HUES48 (cell line): ENCODE measurements around the gene ELOVL6.
"Not testable (repeated sequence)": the region's sequence is repeated elsewhere in the genome, so short reads cannot be mapped to it uniquely, and the experiment has no call there.

Source experiments
- H3K27ac ChIP-seq: one replicate; pipeline ENCODE4 v1.7.0; 2013; ENCODE audit warnings: low read depth, low read length, inconsistent platforms
- H3K27me3 ChIP-seq: 2 replicates; pipeline ENCODE4 v1.6.1; 2013; ENCODE audit warnings: mild to moderate bottlenecking, low read length; ENCODE audit not compliant: control insufficient read depth, insufficient read depth
- H3K36me3 ChIP-seq: 2 replicates; pipeline ENCODE4 v1.6.1; 2013; ENCODE audit warnings: low read length; ENCODE audit not compliant: control insufficient read depth, insufficient read depth
- H3K4me1 ChIP-seq: 2 replicates; pipeline ENCODE4 v1.6.1; 2013; ENCODE audit warnings: mild to moderate bottlenecking, low read length; ENCODE audit not compliant: control insufficient read depth, insufficient read depth
- H3K4me3 ChIP-seq: 2 replicates; pipeline ENCODE4 v1.5.1; 2013; ENCODE audit warnings: mild to moderate bottlenecking, low read depth, low read length
- H3K9ac ChIP-seq: 2 replicates; pipeline ENCODE4 v1.6.1; 2013; ENCODE audit warnings: mild to moderate bottlenecking, low read depth, low read length, moderate library complexity
- H3K9me3 ChIP-seq: 2 replicates; pipeline ENCODE4 v1.6.1; 2013; ENCODE audit warnings: low read length; ENCODE audit not compliant: control insufficient read depth, insufficient read depth

Gene ELOVL6, protein sequence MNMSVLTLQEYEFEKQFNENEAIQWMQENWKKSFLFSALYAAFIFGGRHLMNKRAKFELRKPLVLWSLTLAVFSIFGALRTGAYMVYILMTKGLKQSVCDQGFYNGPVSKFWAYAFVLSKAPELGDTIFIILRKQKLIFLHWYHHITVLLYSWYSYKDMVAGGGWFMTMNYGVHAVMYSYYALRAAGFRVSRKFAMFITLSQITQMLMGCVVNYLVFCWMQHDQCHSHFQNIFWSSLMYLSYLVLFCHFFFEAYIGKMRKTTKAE

DNA sequence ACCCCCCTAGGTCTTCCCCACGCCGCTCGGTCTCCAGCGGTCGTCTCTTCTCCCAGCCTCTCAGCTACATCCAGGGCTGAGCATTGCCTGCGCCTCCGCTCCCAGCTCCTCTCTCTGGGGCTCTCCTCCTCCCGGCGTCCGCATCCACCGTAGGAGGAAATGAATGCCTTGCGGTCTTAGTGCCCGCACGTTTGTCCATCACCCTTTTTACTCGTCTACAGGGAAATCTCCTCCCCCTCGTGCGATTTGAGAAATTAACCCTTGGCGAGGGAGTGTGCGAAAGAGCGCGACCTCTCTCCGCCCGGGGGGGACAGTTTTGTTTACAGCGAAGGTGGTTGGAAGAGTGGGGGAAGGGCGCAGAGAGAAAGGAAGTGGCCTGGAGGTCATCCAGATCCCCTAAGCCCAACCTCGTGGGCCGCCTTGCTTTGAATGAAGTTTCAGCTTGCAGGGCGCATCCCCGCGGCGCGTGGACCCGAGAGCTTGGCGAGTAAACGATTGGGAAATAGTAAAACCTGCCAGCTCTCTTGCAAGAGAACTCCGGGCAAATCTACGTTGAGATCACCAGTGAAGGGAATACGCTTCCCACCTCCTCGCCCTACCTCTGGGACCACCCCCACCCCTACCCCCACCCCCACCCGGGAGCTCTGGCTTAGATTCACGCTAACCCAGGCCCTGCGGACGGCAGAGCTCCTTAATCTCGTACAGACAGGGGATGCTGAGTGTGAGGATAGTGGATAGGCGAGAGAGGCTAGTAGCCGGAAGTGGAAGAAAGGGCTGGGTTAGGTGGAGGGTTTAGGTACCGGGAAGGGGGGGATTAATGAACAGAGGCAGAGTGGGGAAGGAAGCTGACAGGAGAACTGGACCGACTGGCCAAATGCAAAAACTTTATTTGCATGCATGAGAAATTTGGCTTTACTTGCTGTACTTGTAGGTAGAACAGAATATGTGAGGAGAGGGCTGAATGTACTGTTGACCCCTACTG is at the start of gene ELOVL6:
TSS of gene ELOVL6 (minus strand) at position 181 of the 982 bp plus-strand sequence. CDS start 280 bp downstream, outside the sequence.
- Histone ChIP-seq H3K9ac (peak within 1 kb of the TSS; percentile 84), H3K36me3 (no peaks in the 10 kb centered on the region), H3K4me3 (peak within 1 kb of the TSS; percentile 85), H3K9me3 (no peaks in the 10 kb centered on the region), H3K27me3 (no peaks in the 10 kb centered on the region), H3K4me1 (peaks cover 22% of the 10 kb centered on the region), H3K27ac (peak within 1 kb of the TSS; percentile 94)

DNA sequence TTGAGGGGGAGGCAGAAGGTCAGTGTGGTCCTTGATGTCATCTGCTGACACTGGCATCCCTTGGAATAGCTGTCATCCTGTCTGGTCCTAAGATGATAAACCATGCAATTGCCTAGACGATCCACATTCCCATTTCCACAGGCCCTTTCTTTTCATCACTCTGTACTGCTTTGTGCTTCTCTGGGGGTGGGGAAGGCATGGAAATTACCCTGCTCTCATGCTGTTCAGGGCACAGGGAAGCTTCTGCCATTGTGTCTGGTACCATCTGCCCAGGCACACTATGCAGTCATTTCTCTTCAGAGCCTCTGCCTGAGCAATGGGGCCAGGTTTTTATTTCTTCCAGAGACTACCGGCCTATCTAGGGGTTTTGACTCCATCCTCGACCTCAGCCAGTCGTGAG is 49.7 kb upstream of the ELOVL6 start:
- no peak overlapping the region for H3K27ac ChIP-seq
- no peak overlapping the region for H3K9ac ChIP-seq
- no peaks in the 10 kb centered on the region for H3K9me3 ChIP-seq
- peaks cover 7% of the 10 kb centered on the region; the same call in 1 of the 2 replicates for H3K4me1 ChIP-seq
- no peaks in the 10 kb centered on the region for H3K36me3 ChIP-seq
- H3K4me3 ChIP-seq, result no peak overlapping the region
- no peaks in the 10 kb centered on the region for H3K27me3 ChIP-seq

DNA sequence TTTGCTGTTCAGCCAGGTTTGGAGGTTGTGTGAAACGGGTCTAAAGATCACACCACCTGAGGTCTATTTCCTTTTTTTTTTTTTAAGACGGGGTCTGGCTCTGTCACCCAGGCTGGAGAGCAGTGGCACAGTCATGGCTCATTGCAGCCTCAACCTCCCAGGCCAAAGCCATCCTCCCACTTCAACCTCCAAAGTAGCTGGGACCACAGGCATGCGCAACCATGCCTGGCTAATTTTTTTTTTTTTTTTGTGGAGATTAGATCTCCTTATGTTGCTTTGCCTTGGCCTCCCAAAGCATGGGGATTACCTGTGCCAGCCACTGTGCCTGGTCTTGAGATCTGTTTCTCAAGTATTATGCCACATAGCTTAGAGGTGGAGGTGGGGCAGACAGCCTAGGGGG is 49.2 kb upstream of the ELOVL6 start:
- Histone ChIP-seq H3K9ac (no peak overlapping the region), H3K9me3 (no peaks in the 10 kb centered on the region), H3K27me3 (no peaks in the 10 kb centered on the region), H3K27ac (no peak overlapping the region), H3K4me3 (no peak overlapping the region), H3K36me3 (no peaks in the 10 kb centered on the region), H3K4me1 (peaks cover 7% of the 10 kb centered on the region; the same call in 1 of the 2 replicates)

DNA sequence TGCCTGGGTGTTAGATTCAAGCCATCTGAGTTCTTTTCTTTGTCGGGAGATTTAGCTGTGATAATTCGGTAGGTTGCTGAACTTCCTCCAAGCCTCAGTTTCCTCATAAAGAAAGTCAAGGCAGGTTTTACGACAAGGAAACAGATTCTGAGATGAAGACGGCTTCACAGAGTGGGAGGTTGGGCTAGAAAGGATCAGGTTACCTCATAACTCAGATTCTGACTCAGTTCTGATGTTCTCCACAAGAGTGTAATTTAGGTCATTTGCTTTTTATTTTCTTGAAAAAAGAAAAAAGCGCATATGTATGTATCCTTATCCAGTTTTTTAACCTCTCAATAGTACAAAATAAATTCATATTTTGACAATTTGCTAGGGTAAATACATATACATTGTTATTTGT is 47.2 kb upstream of the ELOVL6 start:
- Histone ChIP-seq H3K27ac (no peak overlapping the region), H3K36me3 (no peaks in the 10 kb centered on the region), H3K27me3 (no peaks in the 10 kb centered on the region), H3K4me3 (no peak overlapping the region), H3K4me1 (peaks cover 7% of the 10 kb centered on the region; the same call in 1 of the 2 replicates), H3K9ac (no peak overlapping the region), H3K9me3 (no peaks in the 10 kb centered on the region)

DNA sequence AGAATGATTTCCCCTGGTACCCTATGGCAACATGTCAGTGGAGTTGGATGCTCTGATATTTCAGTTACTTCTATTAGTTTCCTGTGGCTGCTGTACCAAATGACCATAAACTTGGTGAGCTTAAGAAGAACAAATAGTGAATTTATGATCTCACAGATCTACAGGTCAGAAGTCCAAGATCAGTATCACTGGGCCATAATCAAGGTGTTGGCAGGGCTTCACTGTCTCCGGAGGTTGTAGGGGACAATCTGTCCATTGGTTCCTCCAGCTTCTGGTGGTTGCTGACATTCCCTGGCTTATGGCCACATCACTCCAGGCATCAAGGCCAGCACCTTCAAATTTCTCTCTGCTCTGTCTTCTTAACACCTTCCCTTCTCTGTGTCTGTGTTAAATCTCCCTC is 37.9 kb upstream of the ELOVL6 start:
- Histone ChIP-seq H3K27ac (no peak overlapping the region), H3K9ac (no peak overlapping the region), H3K9me3 (no peaks in the 10 kb centered on the region), H3K4me3 (no peak overlapping the region), H3K36me3 (no peaks in the 10 kb centered on the region), H3K4me1 (no peaks in the 10 kb centered on the region), H3K27me3 (no peaks in the 10 kb centered on the region)

DNA sequence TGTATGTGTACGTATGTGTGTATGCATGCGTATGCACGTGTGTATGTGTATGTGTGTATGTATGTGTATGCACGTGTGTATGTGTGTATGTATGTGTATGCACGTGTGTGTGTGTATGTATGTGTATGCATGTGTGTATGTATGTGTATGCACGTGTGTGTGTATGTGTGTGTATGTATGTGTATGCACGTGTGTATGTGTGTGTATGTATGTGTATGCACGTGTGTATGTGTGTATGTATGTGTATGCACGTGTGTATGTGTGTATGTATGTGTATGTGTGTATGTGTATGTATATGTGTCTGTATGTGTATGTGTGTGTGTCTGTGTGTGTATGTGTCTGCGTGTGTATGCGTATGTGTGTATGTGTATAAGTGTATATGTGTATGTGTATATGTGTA is 35.2 kb upstream of the ELOVL6 start:
- not testable (repeated sequence) for H3K27me3 ChIP-seq, H3K36me3 ChIP-seq, H3K4me3 ChIP-seq, H3K9me3 ChIP-seq, H3K4me1 ChIP-seq, H3K9ac ChIP-seq, H3K27ac ChIP-seq

DNA sequence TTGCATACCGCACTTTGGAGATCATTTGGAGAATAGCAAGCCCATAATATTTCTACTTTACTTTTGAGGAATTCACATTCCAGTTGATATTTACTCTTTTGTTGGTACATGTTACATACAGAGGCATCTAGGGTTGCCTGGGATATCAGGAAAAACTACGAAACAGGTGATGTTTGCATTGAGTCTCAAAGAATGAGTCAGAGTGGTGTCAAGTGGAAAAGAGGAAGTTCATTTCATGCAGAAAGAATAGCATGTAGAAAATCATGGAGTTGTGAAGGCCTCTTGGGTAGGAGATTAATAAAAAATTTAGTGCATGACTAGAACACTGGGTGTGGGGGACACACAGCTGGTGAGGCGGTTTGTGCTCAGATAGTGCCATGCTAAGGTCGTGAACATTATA is 33.5 kb upstream of the ELOVL6 start:
- no peaks in the 10 kb centered on the region for H3K9me3 ChIP-seq
- H3K27ac ChIP-seq, result no peak overlapping the region
- no peaks in the 10 kb centered on the region for H3K4me1 ChIP-seq
- H3K9ac ChIP-seq, result no peak overlapping the region
- H3K4me3 ChIP-seq, result no peak overlapping the region
- H3K36me3 ChIP-seq, result no peaks in the 10 kb centered on the region
- no peaks in the 10 kb centered on the region for H3K27me3 ChIP-seq

DNA sequence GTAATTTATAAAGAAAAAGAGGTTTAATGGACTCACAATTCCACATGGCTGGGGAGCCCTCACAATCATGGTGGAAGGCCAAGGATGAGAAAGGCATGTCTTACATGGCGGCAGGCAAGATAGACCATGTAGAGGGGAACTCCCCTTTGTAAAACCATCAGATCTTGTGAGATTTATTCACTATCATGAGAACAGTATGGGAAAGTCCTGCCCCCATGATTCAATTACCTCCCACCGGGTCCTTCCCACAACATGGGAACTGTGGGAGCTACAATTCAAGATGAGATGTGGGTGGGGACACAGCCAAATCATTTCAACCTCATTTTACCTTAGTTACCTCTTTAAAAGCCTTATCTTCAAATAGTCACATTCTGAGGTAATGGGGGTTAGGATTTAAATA is 30.9 kb upstream of the ELOVL6 start:
- H3K27me3 ChIP-seq, result no peaks in the 10 kb centered on the region
- no peak overlapping the region for H3K27ac ChIP-seq

DNA sequence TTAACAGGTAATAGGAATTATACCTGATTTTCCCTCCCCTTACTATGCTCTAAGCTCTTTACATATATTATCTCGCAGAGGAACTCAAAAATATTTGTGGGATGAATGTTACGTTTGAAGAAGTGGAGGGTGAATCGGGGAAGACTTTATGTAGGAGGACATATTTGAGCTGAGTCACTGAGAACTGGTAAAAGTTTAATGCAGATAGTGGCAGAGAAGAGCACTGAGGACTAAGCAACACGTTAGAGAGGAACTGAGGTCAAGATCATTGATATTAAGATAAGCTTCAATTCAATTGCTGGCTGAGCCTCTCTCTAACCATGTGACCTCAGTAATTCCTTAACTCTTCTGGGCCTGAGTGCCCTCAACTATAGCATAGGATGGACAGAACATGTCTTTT is 26.4 kb upstream of the ELOVL6 start:
- no peak overlapping the region for H3K9ac ChIP-seq
- no peak overlapping the region for H3K4me3 ChIP-seq
- H3K27ac ChIP-seq, result no peak overlapping the region
- H3K9me3 ChIP-seq, result no peaks in the 10 kb centered on the region
- no peaks in the 10 kb centered on the region for H3K27me3 ChIP-seq
- H3K4me1 ChIP-seq, result peaks cover 11% of the 10 kb centered on the region; the same call in 1 of the 2 replicates
- H3K36me3 ChIP-seq, result no peaks in the 10 kb centered on the region

More for the DNA sequence above, 30.9 kb upstream of the ELOVL6 start:
- H3K9ac ChIP-seq, result no peak overlapping the region
- H3K4me3 ChIP-seq, result no peak overlapping the region
- no peaks in the 10 kb centered on the region for H3K4me1 ChIP-seq
- H3K9me3 ChIP-seq, result no peaks in the 10 kb centered on the region
- H3K36me3 ChIP-seq, result no peaks in the 10 kb centered on the region

DNA sequence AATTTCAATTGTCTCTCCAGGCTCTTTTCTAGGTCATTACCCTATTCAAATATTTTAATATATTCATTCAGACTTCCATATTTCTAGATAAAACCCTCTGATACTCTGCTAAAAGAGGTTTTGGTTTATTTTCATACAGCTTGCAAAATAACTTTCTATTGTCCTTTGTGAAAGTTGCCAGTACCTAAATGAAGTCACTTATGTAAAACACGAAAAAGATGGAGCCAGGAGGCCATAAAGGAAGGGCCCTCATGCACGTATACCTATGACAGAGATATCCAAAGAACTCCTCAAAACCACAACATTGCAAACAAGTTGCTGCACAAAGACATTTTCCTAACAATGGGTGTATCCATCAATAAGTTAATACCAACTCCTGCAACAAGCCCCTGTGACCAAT is 25.7 kb upstream of the ELOVL6 start:
- Histone ChIP-seq H3K9me3 (no peaks in the 10 kb centered on the region), H3K36me3 (no peaks in the 10 kb centered on the region), H3K4me1 (peaks cover 11% of the 10 kb centered on the region; the same call in 1 of the 2 replicates), H3K27me3 (no peaks in the 10 kb centered on the region), H3K9ac (no peak overlapping the region), H3K27ac (no peak overlapping the region), H3K4me3 (no peak overlapping the region)

DNA sequence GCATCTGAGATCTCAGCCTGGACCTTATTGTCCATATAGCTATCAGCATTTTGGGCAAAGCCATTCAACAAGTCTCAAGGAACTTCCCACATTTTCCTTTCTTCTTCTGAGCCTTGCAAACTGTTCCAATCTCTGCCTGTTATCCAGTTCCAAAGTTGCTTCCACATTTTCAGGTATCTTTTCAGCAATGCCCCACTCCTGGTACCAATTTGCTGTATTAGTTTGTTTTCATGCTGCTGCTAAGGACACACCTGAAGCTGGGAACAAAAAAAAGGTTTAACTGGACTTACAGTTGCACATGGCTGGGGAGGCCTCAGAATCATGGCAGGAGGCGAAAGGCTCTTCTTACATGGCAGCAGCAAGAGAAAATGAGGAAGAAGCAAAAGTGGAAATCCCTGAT is 20.5 kb upstream of the ELOVL6 start:
- not testable (repeated sequence) for H3K27me3 ChIP-seq, H3K36me3 ChIP-seq, H3K9me3 ChIP-seq, H3K27ac ChIP-seq, H3K9ac ChIP-seq, H3K4me3 ChIP-seq
- peaks cover 11% of the 10 kb centered on the region; the same call in 1 of the 2 replicates for H3K4me1 ChIP-seq
